GM21528 (cell line): Measurements from ENCODE around the gene DDX51.

Experiments
- ATAC-seq: cut with Tn5 transposase; IDR thresholded peaks from one replicate; pipeline ENCODE4 v1.9.1; 2021; ENCODE audit warnings: mild to moderate bottlenecking, moderate library complexity; ENCODE audit not compliant: unreplicated experiment, low FRiP score

The DDX51 gene, protein sequence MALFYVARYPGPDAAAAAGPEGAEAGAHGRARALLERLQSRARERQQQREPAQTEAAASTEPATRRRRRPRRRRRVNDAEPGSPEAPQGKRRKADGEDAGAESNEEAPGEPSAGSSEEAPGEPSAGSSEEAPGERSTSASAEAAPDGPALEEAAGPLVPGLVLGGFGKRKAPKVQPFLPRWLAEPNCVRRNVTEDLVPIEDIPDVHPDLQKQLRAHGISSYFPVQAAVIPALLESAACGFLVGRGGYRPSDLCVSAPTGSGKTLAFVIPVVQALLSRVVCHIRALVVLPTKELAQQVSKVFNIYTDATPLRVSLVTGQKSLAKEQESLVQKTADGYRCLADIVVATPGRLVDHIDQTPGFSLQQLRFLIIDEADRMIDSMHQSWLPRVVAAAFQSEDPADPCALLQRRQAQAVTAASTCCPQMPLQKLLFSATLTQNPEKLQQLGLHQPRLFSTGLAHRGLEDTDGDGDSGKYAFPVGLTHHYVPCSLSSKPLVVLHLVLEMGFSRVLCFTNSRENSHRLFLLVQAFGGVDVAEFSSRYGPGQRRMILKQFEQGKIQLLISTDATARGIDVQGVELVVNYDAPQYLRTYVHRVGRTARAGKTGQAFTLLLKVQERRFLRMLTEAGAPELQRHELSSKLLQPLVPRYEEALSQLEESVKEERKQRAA

DNA sequence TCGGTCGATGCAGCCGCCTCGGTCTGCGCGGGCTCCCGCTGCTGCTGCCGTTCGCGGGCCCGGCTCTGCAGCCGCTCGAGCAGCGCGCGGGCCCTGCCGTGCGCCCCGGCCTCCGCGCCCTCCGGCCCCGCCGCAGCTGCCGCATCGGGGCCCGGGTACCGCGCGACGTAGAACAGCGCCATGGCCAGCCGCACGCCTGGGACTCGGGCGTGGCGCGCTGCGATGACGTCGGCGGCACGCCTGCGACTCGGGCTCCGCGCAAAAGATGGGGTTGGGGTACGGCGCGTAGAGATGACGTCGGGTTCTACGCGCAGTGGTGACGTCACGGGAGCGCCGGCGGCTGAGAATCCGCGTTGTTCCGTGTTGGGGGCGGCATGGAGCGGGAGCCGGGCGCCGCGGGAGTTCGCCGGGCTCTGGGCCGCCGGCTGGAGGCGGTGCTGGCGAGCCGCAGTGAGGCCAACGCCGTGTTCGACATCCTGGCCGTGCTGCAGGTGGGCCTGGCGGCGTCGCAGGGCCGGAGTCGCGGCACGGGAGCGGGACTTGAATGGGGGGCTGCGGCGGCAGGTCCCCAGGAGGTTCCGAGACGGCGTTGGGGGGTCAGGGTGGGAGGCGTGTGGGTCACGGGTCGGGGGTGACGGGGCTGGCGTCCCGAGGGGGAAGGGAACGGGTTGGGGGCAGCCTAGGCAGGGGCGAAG is at the start of gene DDX51, which contains the start of gene NOC4L:
Gene DDX51 (minus strand): TSS at position 205 of the 695 bp plus-strand sequence. CDS start 23 bp downstream, at position 182.
Gene NOC4L (plus strand): TSS at position 343 of the 695 bp plus-strand sequence. CDS start 32 bp downstream, at position 375.
- peak; percentile 71 for ATAC-seq

DNA sequence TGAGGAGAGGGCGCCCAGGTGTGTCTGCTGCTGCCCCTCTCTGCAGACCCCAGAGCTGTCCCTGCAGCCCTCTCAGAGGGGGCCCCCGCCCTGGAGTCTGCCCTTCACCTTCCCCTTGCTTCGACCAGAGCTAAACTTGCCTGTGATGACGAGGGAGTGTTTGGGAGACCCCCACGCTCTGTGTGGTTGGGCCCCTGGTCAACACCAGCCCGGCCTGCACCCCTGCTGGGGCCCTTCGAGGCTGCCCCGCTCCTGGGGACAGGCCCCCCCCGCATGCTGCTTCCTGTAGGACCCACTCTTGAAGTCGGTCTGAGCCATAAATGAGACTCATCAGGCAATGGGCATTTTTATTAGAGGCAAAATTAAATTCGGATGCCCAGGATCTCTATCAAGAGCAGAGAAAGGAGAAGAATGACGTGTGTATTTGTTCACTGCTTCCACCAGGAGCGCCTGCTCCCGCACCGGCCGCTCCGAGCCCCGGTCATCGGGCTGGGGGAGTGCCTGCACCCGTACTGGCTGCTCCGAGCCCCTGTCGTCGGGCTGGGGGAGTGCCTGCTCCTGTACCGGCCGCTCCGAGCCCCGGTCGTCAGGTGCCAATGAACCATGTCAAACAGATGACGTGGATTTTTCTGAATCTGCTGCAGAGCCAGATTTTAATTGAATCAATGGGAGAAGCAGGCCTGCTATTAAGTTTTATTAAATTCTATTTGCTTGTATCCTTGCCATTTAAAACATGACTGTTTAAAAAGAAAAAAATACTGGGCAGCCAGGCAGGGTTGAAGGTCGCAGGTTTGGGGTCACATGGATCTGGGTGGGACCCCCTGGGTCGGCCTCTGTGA is 47.8 kb upstream of the DDX51 start:
- no peak for ATAC-seq

DNA sequence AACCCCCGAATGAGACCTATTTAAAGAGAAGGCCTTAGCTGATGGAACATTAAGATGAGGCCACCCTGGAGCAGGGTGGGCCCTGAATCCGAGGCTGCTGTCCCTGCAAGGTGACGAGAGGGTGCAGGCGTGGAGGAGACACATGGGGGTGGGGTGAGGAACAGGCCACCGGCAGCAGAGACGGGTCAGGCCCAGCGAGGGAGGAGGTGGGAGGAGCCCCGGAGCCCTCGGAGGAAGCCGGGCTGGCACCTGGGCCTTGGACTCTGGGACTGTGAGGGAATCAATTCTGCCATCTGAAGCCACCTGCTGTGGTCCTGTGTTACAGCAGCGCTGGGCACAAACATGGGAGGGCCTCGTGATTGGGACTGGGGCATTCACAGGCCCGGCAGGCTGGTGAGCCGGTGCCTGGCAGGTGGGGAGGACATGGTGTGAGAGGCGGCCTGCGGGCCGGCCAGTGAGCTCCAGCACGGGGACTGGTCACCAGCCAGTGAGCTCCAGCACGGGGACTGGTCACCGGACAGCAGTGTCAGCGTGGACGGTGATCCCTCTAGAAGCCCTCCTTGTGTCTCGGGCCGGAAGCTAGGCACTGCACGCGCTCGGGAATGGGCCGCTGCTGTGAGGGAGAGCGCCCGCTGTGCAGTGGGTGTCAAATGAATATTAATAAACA is 46.8 kb upstream of the DDX51 start:
- ATAC-seq = no peak

DNA sequence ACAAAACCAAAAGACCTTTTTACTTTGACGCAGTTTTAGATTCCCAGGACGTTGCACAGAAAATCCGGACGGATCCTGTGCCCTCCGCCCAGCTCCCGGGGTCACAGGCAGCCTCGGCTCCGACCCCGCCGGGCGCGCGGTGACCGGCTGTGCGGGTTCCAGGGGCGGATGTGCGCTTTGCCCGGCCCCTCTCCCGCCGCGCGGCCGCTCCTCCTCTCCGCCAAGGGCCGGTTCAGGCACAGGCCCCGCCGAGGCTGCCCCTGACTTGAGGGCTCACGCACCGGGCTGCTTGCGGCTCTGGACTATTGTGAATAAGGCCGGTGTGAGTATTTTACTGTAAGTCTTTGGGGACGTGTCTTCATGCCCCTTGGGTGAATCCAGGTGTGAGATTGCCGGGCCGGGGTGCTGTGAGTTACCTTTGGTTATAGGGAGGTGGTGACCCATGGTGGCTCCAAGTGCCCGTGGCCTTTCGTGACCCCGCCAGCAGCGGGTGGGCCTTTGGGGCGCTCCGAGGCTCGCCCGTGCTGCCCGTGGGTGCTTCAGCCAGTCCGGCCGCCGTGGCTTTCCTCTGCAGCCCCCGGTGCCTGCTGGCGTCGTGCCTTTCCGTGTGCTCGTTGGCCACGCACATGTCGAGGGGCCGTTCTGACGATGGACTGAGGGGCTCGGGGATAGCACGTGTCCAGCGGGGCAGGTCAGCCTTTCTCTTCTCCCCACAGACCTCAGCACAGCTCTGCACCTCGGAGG is 46.1 kb upstream of the DDX51 start:
- ATAC-seq = peak; percentile 22

DNA sequence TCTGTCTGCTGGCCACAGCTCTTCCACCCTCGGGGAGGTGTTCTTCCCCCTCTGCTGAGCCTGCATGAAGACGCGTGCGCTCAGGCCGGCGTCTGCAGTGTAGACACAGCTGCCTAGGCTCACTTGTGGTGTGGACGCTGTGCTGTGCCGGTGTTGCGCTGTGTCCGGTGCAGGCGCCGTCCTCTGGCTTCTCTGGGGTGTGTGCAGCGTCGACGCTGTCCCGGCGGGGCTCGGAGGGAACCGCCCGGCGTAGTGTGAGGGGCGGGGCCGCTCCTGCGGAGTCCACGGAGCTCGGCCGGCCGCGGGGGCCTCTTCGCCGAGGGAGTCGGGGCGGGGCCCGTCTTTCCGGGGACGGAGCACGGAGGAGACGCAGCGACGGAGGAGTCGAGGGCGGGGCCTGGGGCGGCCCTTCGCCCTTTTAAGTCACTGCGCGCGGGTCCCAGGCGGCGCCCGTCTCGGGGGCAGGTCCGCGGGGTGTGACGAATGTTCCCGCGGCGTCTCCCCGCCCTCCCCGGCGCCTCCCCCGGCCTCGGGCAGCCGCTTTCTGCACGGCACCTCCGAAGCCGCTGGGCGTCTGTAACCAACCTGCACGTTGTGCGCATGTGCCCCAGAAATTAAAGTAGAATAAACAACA is 45.4 kb upstream of the DDX51 start:
- peak; percentile 87 for ATAC-seq

DNA sequence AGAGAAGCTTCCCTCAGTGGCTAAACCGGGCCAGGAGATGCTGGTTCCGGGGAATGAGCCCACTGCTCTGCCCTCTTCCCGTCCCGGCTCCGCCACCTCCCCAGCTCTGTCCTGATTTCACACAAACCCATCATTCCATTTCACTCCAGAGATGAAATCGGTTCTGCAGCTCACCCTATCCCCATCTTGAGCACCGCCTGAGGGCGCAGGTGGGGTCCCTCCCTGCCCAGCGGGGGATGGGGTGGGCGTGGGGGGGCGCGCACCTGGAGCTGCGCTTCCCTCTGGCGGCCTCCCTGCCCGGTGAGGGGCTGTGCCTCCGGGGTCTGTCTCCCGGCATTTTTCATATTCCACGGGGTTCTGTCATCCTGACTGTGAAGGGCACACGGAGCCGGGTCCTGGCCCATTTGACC is 44.8 kb upstream of the DDX51 start:
- peak; percentile 12 for ATAC-seq

DNA sequence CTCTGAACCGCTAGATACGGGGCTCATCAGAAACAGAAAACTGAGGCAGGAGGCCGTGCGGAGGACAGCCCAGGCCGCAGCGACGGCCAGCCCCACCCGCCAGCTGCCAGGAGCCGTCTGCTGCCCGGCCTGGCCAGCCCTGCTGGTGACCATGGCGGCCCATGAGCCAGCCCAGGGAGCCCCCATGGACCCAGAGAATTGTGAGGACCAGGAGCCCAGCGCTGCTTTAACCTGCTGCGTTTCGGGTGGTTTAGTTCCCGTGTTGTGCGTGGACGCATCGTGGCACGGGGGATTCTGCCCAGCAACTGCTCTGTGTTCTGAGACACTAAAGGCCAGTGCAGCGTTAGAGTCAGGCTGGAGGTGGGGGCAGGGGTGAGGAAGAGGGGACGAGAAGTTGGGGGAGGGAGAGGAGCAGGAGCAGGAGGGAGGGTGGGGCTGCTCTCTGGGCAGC is 44.4 kb upstream of the DDX51 start:
- ATAC-seq = no peak

DNA sequence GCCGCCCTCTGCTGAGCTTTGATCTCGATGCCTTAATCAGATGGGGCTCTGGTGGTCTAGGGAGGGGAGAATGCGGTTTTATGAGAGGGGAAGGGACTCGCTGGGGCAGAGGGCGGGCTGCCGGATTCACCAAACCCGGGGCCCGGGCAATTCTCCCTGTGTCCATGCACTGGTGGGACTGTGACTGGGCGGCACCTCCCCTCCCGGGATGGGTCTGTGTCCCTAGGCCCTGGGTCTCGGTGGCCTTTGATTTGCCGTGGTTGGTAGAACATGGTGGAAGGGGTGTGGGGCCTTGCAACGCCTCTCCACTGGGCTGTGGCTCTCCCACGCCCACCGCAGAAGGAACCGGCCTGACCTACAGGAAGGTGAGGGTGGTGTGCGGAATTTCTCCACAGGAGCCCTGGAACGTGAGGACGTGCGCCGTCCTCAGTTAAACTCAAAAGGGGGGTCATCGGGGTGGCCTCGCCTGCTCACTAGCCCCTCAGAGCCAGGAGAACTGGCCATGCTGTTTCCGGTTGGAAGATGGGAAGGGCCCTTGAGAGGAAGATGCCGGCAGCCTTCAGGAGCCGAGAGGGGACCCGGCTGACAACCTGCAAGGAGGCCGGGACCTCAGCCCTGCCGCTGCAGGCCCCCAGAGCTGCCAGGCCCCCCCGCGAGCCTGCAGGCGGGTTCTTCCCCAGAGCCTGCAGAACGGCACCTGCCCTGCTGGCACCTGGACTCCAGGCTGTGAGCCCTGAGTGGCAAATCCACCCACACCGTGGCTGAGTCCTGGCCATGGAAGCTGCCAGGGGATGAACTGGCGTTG is 43.7 kb upstream of the DDX51 start:
- ATAC-seq = no peak

DNA sequence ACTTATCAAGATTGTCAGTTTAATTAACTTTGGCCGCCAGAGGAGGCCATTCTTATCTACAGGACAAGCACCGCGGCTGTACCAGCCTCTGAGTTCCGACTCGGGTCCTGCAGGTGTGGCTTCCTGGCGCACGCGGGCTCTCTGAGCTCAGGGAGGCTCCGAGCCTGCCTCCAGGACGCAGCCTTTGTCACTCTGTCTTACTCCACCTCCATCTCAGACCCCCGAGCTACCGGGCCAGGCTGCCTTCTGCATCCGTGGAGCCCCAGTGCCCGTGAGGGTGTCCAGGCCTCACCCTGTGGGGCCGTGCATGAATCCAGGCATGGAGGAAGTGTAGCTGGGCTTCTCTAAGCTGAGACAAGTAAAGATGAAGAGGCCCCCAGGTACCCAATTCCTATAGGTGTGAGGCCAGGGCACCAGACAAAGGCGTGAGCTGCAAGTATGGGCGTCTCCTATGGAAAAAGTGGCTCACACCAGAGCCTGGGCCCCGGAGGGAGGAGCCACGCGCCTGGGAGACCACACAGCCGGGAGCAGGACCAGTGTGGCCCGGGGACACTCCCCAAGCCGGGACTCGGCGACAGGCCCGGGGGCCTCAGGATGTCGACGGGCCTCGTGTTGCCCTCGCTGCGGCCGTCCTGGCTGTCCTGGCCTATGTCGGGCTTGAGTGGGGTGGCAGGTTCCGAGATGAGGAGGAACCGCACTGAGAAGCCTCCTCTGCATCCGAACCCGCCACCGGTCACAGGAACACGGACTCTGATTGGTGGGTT is 42.9 kb upstream of the DDX51 start:
- ATAC-seq = no peak

DNA sequence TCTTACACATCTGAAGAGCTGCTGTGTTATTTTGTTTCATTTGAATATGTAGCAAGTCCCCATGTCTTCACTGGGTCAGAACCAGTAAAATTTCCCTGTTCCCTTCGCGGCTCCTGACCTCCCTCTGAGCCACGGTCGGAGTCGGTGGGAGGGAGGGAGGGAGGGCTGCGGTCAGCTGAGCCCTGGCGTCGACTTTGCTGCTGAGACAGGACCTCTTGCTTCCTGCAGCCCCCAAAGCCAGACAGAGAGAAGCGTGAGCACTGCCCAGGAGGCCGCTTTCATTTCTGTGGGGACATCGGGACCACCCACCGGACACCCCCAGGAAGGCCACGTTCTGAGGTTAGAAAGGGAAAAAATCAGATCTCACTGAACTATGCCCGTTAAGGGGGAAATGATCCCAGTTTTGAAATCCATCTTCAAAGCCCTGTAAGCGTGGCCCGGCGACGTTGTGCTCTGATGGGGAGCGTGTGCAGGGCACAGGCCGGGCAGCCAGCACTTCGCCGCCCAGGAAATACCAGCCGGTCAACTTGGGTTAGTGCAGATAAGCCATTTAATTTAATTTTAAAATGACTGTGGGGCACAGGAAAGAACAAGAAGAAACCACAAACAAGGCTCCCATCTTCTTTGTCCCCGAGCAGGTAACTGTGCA is 42.2 kb upstream of the DDX51 start:
- ATAC-seq = no peak

DNA sequence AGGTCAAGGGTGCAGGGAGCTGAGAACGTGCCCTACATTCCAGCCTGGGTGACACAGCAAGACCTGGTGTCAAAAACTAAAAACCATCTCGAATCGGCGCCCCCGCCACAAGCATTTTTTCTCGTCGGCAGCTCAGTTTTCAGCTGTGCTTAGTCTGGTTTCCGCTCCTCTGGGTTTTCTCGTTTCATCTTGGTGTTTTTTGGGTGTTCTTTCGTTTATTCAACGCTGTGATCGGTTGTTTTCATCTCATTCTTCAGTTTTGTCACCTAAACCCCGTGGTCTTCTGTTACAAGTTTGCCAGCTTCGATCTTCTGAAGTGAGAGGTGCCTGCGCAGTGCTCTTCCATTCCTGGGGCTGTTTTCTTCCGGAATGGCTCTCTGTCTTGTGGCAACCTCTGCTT is 41.6 kb upstream of the DDX51 start:
- no peak for ATAC-seq

DNA sequence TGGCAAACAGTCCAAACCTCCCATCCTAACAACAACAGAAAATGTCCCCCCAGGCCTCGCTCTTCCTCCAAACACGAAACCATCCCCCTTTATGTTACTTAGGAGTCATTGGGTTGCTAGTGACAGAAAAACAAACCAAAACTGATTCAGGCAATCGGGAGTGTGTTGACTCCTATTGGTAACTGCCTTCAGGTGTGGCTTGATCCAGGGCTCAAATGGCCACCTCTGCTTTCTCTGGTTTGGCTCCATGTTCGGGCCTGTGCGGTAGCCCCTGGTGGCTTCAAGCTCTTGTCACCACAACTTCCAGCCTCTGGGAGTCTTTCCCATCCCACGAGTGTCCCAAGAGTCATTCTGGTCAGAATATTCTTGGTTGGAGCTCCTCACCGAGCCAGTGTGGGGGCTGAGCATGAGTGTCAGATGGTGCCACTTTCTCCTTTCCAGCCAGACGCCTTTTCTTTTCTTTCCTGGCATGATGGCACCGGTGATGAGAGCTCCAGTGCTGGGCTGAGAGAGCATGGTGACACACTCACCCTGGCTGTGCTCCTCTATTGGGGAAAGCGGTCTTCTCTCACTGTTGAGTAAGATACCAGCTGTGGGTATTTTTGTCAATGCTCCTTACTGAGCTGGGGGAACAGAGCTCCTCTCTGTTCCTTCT is 38.7 kb upstream of the DDX51 start:
- ATAC-seq = no peak

DNA sequence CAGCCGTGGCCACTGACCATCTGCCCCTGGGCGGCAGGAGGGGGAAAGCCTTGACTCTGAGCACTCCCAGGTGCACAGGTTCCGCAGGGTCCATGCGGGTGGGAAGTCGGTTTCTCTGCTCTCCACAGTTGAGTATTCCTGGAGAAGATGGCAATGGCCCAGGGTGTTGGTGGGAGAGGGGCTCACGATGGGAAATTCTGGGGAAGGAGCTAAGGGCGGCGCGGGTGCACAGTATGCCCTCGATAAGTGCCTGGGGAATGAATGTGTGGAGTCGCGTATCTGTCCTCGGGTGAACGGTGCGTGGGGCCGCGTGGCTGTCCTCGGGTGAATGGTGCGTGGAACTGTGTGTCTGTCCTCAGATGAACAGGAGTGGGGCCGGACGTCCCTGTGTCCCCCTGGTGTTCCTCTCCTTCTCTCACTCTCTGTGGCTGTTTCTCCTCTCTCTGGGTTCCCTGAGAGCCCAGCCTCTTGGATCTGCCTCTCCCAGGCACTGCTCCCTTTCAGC is 38.1 kb upstream of the DDX51 start:
- ATAC-seq = no peak

DNA sequence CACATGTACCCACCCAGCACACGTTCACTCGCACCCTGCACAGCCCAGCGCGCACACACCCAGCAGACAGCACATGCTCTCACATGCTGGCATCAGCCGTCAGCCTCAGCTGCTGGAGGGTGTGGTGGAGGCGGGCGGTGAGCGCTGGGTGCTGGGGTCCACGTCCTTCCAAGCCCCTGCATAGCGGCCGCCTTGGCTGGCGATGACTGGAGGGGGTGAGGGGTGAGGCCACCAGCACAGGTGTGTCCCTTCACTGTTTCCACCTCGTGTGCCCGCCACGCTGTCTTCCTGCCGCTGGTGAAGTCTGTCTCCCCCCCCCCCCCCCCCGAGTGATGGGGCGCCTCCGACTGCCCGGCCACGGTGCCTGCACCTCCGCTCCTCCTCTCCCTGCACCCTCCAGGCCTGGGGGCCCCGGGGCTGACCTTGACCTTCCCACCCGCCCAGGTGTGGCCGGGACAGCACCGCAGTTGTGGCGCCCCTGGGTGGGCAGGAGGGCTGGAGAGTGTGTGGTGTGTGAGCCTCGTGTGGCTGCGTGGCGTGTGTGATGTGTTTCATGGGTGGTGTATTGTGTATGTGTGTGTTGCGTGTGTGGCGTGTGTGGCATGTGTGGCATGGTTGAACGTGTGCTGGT is 37.6 kb upstream of the DDX51 start:
- ATAC-seq = no peak
